Left lung (tissue), 10 donors: ENCODE results near the gene SP2. TPM values are rescaled to one million over a fixed set of nuclear protein-coding genes. Genes with fewer than 3 reads are reported as not detected.
"Not testable (repeated sequence)": the region's sequence is repeated elsewhere in the genome, so short reads cannot be mapped to it uniquely, and the experiment has no call there.

ENCODE experiments used
- ATAC-seq: fragments of 200-7000 bp; cut with Tn5 transposase; one replicate; pipeline ENCODE4 v1.9.1; 2020; ENCODE audit warnings: moderate library complexity
- DNase-seq, 4 donors: peaks; one replicate each; pipeline ENCODE4 v3.0.0-alpha.2; 2013 to 2020
- H3K27ac ChIP-seq, 2 donors: fragments of 200-600 bp; sonication (generic) in 1 of 2; one replicate each; pipeline versions ENCODE4 v1.5.0 to v1.8.0; 2020 to 2021
- H3K27me3 ChIP-seq, 2 donors: fragments of 200-600 bp; sonication (generic) in 1 of 2; one replicate each; pipeline versions ENCODE4 v1.5.0 to v1.8.0; 2020 to 2021
- H3K36me3 ChIP-seq, 2 donors: fragments of 200-600 bp; sonication (generic) in 1 of 2; one replicate each; pipeline versions ENCODE4 v1.5.0 to v1.8.0; 2020 to 2021
- H3K4me1 ChIP-seq, 2 donors: fragments of 200-600 bp; one replicate each; pipeline ENCODE4 v1.8.0; 2021
- H3K4me3 ChIP-seq, 2 donors: fragments of 200-600 bp; sonication (generic) in 1 of 2; one replicate each; pipeline versions ENCODE4 v1.5.0 to v1.8.0; 2020 to 2021; ENCODE audit warnings: mild to moderate bottlenecking in 1 of 2
- H3K9me3 ChIP-seq, 2 donors: fragments of 200-600 bp; sonication (generic) in 1 of 2; one replicate each; pipeline versions ENCODE4 v1.5.0 to v1.8.0; 2020 to 2021
- CTCF ChIP-seq, 2 donors: fragments of 200-600 bp; sonication (generic) in 1 of 2; IDR thresholded peaks; one replicate each; pipeline versions ENCODE4 v1.5.0 to v1.8.0; 2021; ENCODE audit warnings: antibody characterized with exemption in 2 of 2
- intact Hi-C, 2 donors: fragments of 100-400 bp; cut with DNase I; formaldehyde crosslinking; loops; one replicate each; pipeline versions ENCODE4 v1.11.2 to v1.14.2; 2022
- polyA plus RNA-seq, 6 donors: library from polyadenylated mRNA; unstranded; fragments of 120-200 nt; gene quantifications; one replicate each; pipeline ENCODE4 v1.2.1, GENCODE V29; 2013; ENCODE audit not compliant: insufficient read length in 6 of 6
- total RNA-seq, 2 donors: library from RNA; stranded (reverse); fragmentation: NEBNext Ultra II Directional; extraction: Animal tissue kit (Norgen Biotek cat#: 25700); gene quantifications; one replicate each; pipeline ENCODE4 v1.2.1, GENCODE V29; 2021
- donor health status: DM: no; HTN: yes; CAD: no.
- donor health status: DM: no; HTN: no; CAD: no.

SP2 gene
- total and polyA plus RNA-seq, 8 donors: 14.2 to 23.0 (median 21.8) TPM

- no peaks in the 10 kb centered on the region for H3K9me3 ChIP-seq
- H3K27me3 ChIP-seq: no peaks in the 10 kb centered on the region
- ATAC-seq (no peak), DNase-seq (no peak)
- intact Hi-C loops: no loop called here
- peaks cover 0 to 21% of the 10 kb centered on the region in 2 donors for H3K36me3 ChIP-seq
- no peak for TF ChIP-seq CTCF (IDR thresholded peaks at IDR 0.05)
- H3K4me3 ChIP-seq: no peak overlapping the region
- H3K27ac ChIP-seq: no peak overlapping the region
- H3K4me1 ChIP-seq: peaks cover 0 to 10% of the 10 kb centered on the region in 2 donors
Observed at GRCh38 chr17:47916489-47917208, 20.6 kb downstream of the SP2 start.

GRCh38 chr17:47917581-47917980 lies 21.5 kb downstream of the SP2 start:
- no peak for TF ChIP-seq CTCF (IDR thresholded peaks at IDR 0.05)
- Histone ChIP-seq H3K4me3 (no peak overlapping the region), H3K4me1 (peaks cover 0 to 10% of the 10 kb centered on the region in 2 donors), H3K27ac (no peak overlapping the region), H3K27me3 (no peaks in the 10 kb centered on the region), H3K36me3 (peaks cover 0 to 27% of the 10 kb centered on the region in 2 donors), H3K9me3 (no peaks in the 10 kb centered on the region)
- ATAC-seq (no peak), DNase-seq (no peak)
- intact Hi-C loops: no loop called here

GRCh38 chr17:47918006-47918405 lies 22.0 kb downstream of the SP2 start:
- DNase-seq: no peak
- TF ChIP-seq CTCF (IDR thresholded peaks at IDR 0.05): no peak
- Histone ChIP-seq H3K36me3 (peaks cover 0 to 31% of the 10 kb centered on the region in 2 donors), H3K27me3 (no peaks in the 10 kb centered on the region), H3K4me1 (peaks cover 0 to 10% of the 10 kb centered on the region in 2 donors), H3K9me3 (no peaks in the 10 kb centered on the region), H3K27ac (no peak overlapping the region), H3K4me3 (no peak overlapping the region)
- ATAC-seq: no peak
- intact Hi-C loops: no loop called here

GRCh38 chr17:47918991-47919390 lies 23.0 kb downstream of the SP2 start:
- no peaks in the 10 kb centered on the region for H3K9me3 ChIP-seq
- H3K4me1 ChIP-seq: peaks cover 0 to 10% of the 10 kb centered on the region in 2 donors
- H3K4me3 ChIP-seq: no peak overlapping the region
- DNase-seq: no peak
- no peak overlapping the region for H3K27ac ChIP-seq
- ATAC-seq: no peak
- TF ChIP-seq CTCF (IDR thresholded peaks at IDR 0.05): no peak
- intact Hi-C loops: no loop called here
- H3K27me3 ChIP-seq: no peaks in the 10 kb centered on the region
- peaks cover 0 to 41% of the 10 kb centered on the region in 2 donors for H3K36me3 ChIP-seq

GRCh38 chr17:47919889-47920288 lies 23.9 kb downstream of the SP2 start:
- H3K27me3 ChIP-seq, H3K27ac ChIP-seq, H3K4me3 ChIP-seq, H3K9me3 ChIP-seq, ATAC-seq, H3K4me1 ChIP-seq, DNase-seq, intact Hi-C loops: not testable (repeated sequence)
- peaks cover 0 to 50% of the 10 kb centered on the region in 2 donors for H3K36me3 ChIP-seq
